Liver (tissue), 9 donors: ENCODE results near the gene OR2V1. TPM values are rescaled to one million over a fixed set of nuclear protein-coding genes. Genes with fewer than 3 reads are reported as not detected.

Experiments used
- DNase-seq: peaks from one replicate; pipeline ENCODE4 v3.0.0-alpha.2; 2017; ENCODE audit warnings: low spot score
- H3K27ac ChIP-seq, 2 donors: one replicate each; pipeline ENCODE4 v1.7.0; 2013; ENCODE audit warnings: inconsistent platforms in 2 of 2, low read length in 2 of 2, control low read depth in 1 of 2, low read depth in 1 of 2, mild to moderate bottlenecking in 1 of 2
- H3K27me3 ChIP-seq, 4 donors: one replicate each; pipeline versions ENCODE4 v1.6.1 to v1.7.0; 2013; ENCODE audit warnings: low read length in 3 of 4, inconsistent platforms in 1 of 4, mild to moderate bottlenecking in 1 of 4, moderate library complexity in 1 of 4; ENCODE audit not compliant: control insufficient read depth in 4 of 4, insufficient read depth in 4 of 4
- H3K36me3 ChIP-seq, 4 donors: one replicate each; pipeline versions ENCODE4 v1.6.1 to v1.7.0; 2013; ENCODE audit warnings: low read length in 3 of 4, mild to moderate bottlenecking in 3 of 4, low read depth in 1 of 4, moderate library complexity in 1 of 4; ENCODE audit not compliant: control insufficient read depth in 4 of 4, insufficient read depth in 3 of 4
- H3K4me1 ChIP-seq, 4 donors: one replicate each; pipeline versions ENCODE4 v1.6.1 to v1.7.0; 2013; ENCODE audit warnings: low read length in 3 of 4, mild to moderate bottlenecking in 3 of 4, moderate library complexity in 1 of 4; ENCODE audit not compliant: control insufficient read depth in 4 of 4, insufficient read depth in 4 of 4
- H3K4me3 ChIP-seq, 3 donors: one replicate each; pipeline versions ENCODE4 v1.6.1 to v1.7.0; 2013; ENCODE audit warnings: low read length in 3 of 3, control low read depth in 1 of 3, low read depth in 1 of 3, mild to moderate bottlenecking in 1 of 3
- H3K9ac ChIP-seq, 2 donors: one replicate each; pipeline ENCODE4 v1.7.0; 2013; ENCODE audit warnings: low read length in 2 of 2, mild to moderate bottlenecking in 2 of 2, moderate library complexity in 2 of 2, control low read depth in 1 of 2, low read depth in 1 of 2
- H3K9me3 ChIP-seq, 4 donors: one replicate each; pipeline versions ENCODE4 v1.6.1 to v1.7.0; 2013; ENCODE audit warnings: low read length in 3 of 4; ENCODE audit not compliant: control insufficient read depth in 4 of 4
- ATF3 ChIP-seq: IDR thresholded peaks from 2 replicates; pipeline ENCODE4 v1.6.1; 2016; ENCODE audit warnings: antibody characterized with exemption
- CTCF ChIP-seq: fragments of 150-350 bp; IDR thresholded peaks from 2 replicates; pipeline ENCODE4 v1.5.1; 2017; ENCODE audit warnings: improper control_type of control experiment, low read depth, low read length; ENCODE audit not compliant: missing input control
- EGR1 ChIP-seq, 2 donors: IDR thresholded peaks; 2 replicates each; pipeline ENCODE4 v1.6.1; 2016 to 2018; ENCODE audit warnings: antibody characterized with exemption in 2 of 2, low read depth in 2 of 2
- FOXA1 ChIP-seq: IDR thresholded peaks from 2 replicates; pipeline ENCODE4 v1.6.1; 2016; ENCODE audit warnings: antibody characterized with exemption
- FOXA2 ChIP-seq: IDR thresholded peaks from 2 replicates; pipeline ENCODE4 v1.6.1; 2016; ENCODE audit warnings: antibody characterized with exemption
- GABPA ChIP-seq, 2 donors: IDR thresholded peaks in 1 of 2; conservative IDR thresholded peaks in 1 of 2; 2 replicates each; pipeline ENCODE4 v1.6.1; 2016; ENCODE audit warnings: antibody characterized with exemption in 2 of 2, mild to moderate bottlenecking in 1 of 2, moderate library complexity in 1 of 2
- HNF4A ChIP-seq, 2 donors: conservative IDR thresholded peaks; 2 replicates each; pipeline ENCODE4 v1.6.1; 2016; ENCODE audit warnings: antibody characterized with exemption in 2 of 2, mild to moderate bottlenecking in 2 of 2
- HNF4G ChIP-seq: IDR thresholded peaks from 2 replicates; pipeline ENCODE4 v1.6.1; 2016; ENCODE audit warnings: antibody characterized with exemption
- JUND ChIP-seq, 2 donors: IDR thresholded peaks; 2 replicates each; pipeline ENCODE4 v1.6.1; 2016; ENCODE audit warnings: antibody characterized with exemption in 2 of 2
- MAX ChIP-seq: IDR thresholded peaks from 2 replicates; pipeline ENCODE4 v1.6.1; 2016; ENCODE audit warnings: antibody characterized with exemption
- NR2F2 ChIP-seq: IDR thresholded peaks from 2 replicates; pipeline ENCODE4 v1.6.1; 2016; ENCODE audit warnings: antibody characterized with exemption
- RAD21 ChIP-seq, 2 donors: IDR thresholded peaks; 2 replicates each; pipeline ENCODE4 v1.6.1; 2016; ENCODE audit warnings: antibody characterized with exemption in 2 of 2, mild to moderate bottlenecking in 2 of 2
- REST ChIP-seq: IDR thresholded peaks from 2 replicates; pipeline ENCODE4 v1.6.1; 2016; ENCODE audit warnings: antibody characterized with exemption, mild to moderate bottlenecking
- RXRA ChIP-seq, 2 donors: IDR thresholded peaks; 2 replicates each; pipeline ENCODE4 v1.6.1; 2017 to 2018; ENCODE audit warnings: antibody characterized with exemption in 2 of 2, mild to moderate bottlenecking in 1 of 2
- SP1 ChIP-seq: IDR thresholded peaks from 2 replicates; pipeline ENCODE4 v1.6.1; 2018; ENCODE audit warnings: antibody characterized with exemption, mild to moderate bottlenecking
- TAF1 ChIP-seq: conservative IDR thresholded peaks from 2 replicates; pipeline ENCODE4 v1.6.1; 2016; ENCODE audit warnings: antibody characterized with exemption, mild to moderate bottlenecking
- YY1 ChIP-seq: IDR thresholded peaks from 2 replicates; pipeline ENCODE4 v1.6.1; 2016; ENCODE audit warnings: antibody characterized with exemption, mild to moderate bottlenecking
- ZBTB33 ChIP-seq: IDR thresholded peaks from 2 replicates; pipeline ENCODE4 v1.6.1; 2016; ENCODE audit warnings: antibody characterized with exemption
- WGBS: extraction: QIAGEN DNeasy Blood & Tissue Kit; methylation state at CpG from one replicate; pipeline ENCODE4 v1.1.7; 2013; 5-methylcytosine and 5-hydroxymethylcytosine counted together
- polyA plus RNA-seq, 2 donors: library from polyadenylated mRNA; stranded (reverse) in 1 of 2; unstranded in 1 of 2; fragments of 200-250 nt in 1 of 2; fragments of >200 nt in 1 of 2; fragmentation: Nextera tagmentation in 1 of 2; extraction: Ambion mirVana in 1 of 2; gene quantifications; one replicate each; pipeline versions ENCODE4 v1.2.1 to v1.2.3, GENCODE V29; 2013 to 2015
- total RNA-seq, 2 donors: library from RNA; depleted of rRNA; stranded (reverse); fragments of >200 nt; gene quantifications; one replicate each; pipeline ENCODE4 v1.2.3, GENCODE V29; 2014
- donor health status: healthy.
- donor health status: healthy.
- donor health status: healthy.
- donor health status: healthy.
- donor health status: healthy.

OR2V1 gene
- total and polyA plus RNA-seq, 4 donors = not detected

GRCh38 chr5:181088289-181088688 is 42.7 kb downstream of the OR2V1 start:
- 67% methylated on average over 10 of the region's 10 CpGs for WGBS
- H3K27me3 ChIP-seq = peaks cover 0 to 6% (median 2%) of the 10 kb centered on the region in 4 donors

GRCh38 chr5:181087309-181087708 is 43.7 kb downstream of the OR2V1 start:
- no peak overlapping the region for H3K9ac ChIP-seq
- DNase-seq = no peak
- H3K36me3 ChIP-seq = no peaks in the 10 kb centered on the region
- TF ChIP-seq SP1 (no peak), CTCF (no peak), HNF4A (conservative IDR thresholded peaks at IDR 0.05) (no peak), RAD21 (IDR thresholded peaks at IDR 0.05) (no peak), FOXA2 (no peak), ZBTB33 (no peak), MAX (no peak), TAF1 (no peak), ATF3 (no peak), JUND (IDR thresholded peaks at IDR 0.05) (no peak), NR2F2 (no peak), EGR1 (IDR thresholded peaks at IDR 0.05; ENCODE audit: low read depth in 2 of 2) (no peak), HNF4G (no peak), GABPA (IDR thresholded peaks at IDR 0.05 in 1 of 2, conservative IDR thresholded peaks at IDR 0.05 in 1 of 2) (no peak), REST (no peak), RXRA (IDR thresholded peaks at IDR 0.05) (no peak), YY1 (no peak), FOXA1 (no peak)
- no peak overlapping the region for H3K27ac ChIP-seq
- WGBS = 75% methylated on average over 10 of the region's 10 CpGs
- H3K4me3 ChIP-seq = no peak overlapping the region
- no peaks in the 10 kb centered on the region for H3K9me3 ChIP-seq
- H3K27me3 ChIP-seq = peaks cover 0 to 7% (median 3%) of the 10 kb centered on the region in 4 donors
- H3K4me1 ChIP-seq = no peaks in the 10 kb centered on the region

More at GRCh38 chr5:181088289-181088688, 42.7 kb downstream of the OR2V1 start:
- TF ChIP-seq RAD21 (IDR thresholded peaks at IDR 0.05) = peak in 1 of 2 donors; percentile 14
- no peak for TF ChIP-seq FOXA2
- DNase-seq = no peak
- no peaks in the 10 kb centered on the region for H3K4me1 ChIP-seq
- H3K36me3 ChIP-seq = no peaks in the 10 kb centered on the region
- no peak overlapping the region for H3K4me3 ChIP-seq
- H3K9me3 ChIP-seq = no peaks in the 10 kb centered on the region
- no peak overlapping the region for H3K9ac ChIP-seq
- no peak overlapping the region for H3K27ac ChIP-seq
